OCI-LY1 (cell line): ENCODE measurements around the gene RASA3.
"Not testable (repeated sequence)": the region's sequence is repeated elsewhere in the genome, so short reads cannot be mapped to it uniquely, and the experiment has no call there.

Experiments
- H2AFZ ChIP-seq: fragments of 200-600 bp; sonication (generic), shearing (Covaris generic); 2 replicates; pipeline ENCODE4 v1.6.0; 2014; ENCODE audit warnings: antibody characterized with exemption, mild to moderate bottlenecking, low read length
- H3F3A ChIP-seq: fragments of 200-600 bp; sonication (generic), shearing (Covaris generic); 2 replicates; pipeline ENCODE4 v1.6.0; 2014; ENCODE audit warnings: mild to moderate bottlenecking, antibody characterized with exemption, low read length, moderate library complexity; ENCODE audit not compliant: insufficient read depth
- H3K27ac ChIP-seq: fragments of 200-600 bp; sonication (generic); 2 replicates; pipeline ENCODE4 v1.5.1; 2014; ENCODE audit warnings: low read length, mixed run types, mild to moderate bottlenecking, low read depth; ENCODE audit not compliant: poor library complexity, severe bottlenecking
- H3K27me3 ChIP-seq: fragments of 200-600 bp; sonication (generic); 2 replicates; pipeline ENCODE4 v1.6.0; 2014; ENCODE audit warnings: antibody characterized with exemption, mild to moderate bottlenecking, low read length, moderate library complexity; ENCODE audit not compliant: insufficient read depth
- H3K36me3 ChIP-seq: fragments of 200-600 bp; sonication (generic); 2 replicates; pipeline ENCODE4 v1.6.1; 2014; ENCODE audit warnings: mild to moderate bottlenecking, antibody characterized with exemption, low read length, moderate library complexity, mixed read lengths; ENCODE audit not compliant: insufficient read depth
- H3K4me1 ChIP-seq: fragments of 200-600 bp; sonication (generic); 2 replicates; pipeline ENCODE4 v1.5.1; 2014; ENCODE audit warnings: mild to moderate bottlenecking, low read length, moderate library complexity; ENCODE audit not compliant: insufficient read depth, severe bottlenecking
- H3K4me2 ChIP-seq: fragments of 200-600 bp; sonication (generic), shearing (Covaris generic); 2 replicates; pipeline ENCODE4 v1.6.1; 2014; ENCODE audit warnings: low read length
- H3K4me3 ChIP-seq: fragments of 200-600 bp; sonication (generic); 2 replicates; pipeline ENCODE4 v1.5.1; 2014; ENCODE audit warnings: low read length, low read depth, mild to moderate bottlenecking, mixed read lengths; ENCODE audit not compliant: poor library complexity, severe bottlenecking
- H3K79me2 ChIP-seq: fragments of 200-600 bp; shearing (Covaris generic); 2 replicates; pipeline ENCODE4 v1.6.1; 2016; ENCODE audit warnings: mixed run types, low read length, mixed read lengths; ENCODE audit not compliant: insufficient read depth
- H3K9ac ChIP-seq: fragments of 200-600 bp; sonication (generic), shearing (Covaris generic); 2 replicates; pipeline ENCODE4 v1.6.1; 2014; ENCODE audit warnings: mild to moderate bottlenecking, low read length, mixed read lengths
- H3K9me2 ChIP-seq: fragments of 200-600 bp; sonication (generic), shearing (Covaris generic); 2 replicates; pipeline ENCODE4 v1.6.1; 2014; ENCODE audit warnings: low read depth, mild to moderate bottlenecking, low read length, mixed read lengths
- H3K9me3 ChIP-seq: fragments of 200-600 bp; shearing (Covaris generic); 2 replicates; pipeline ENCODE4 v1.6.1; 2014; ENCODE audit warnings: low read length, mixed read lengths
- H4K20me1 ChIP-seq: fragments of 200-600 bp; sonication (generic), shearing (Covaris generic); 2 replicates; pipeline ENCODE4 v1.6.0; 2016; ENCODE audit warnings: mild to moderate bottlenecking, low read length; ENCODE audit not compliant: insufficient read depth
- CTCF ChIP-seq: fragments of 200-600 bp; sonication (generic), shearing (Covaris generic); IDR thresholded peaks from 2 replicates; pipeline ENCODE4 v1.5.1; 2017; ENCODE audit warnings: mild to moderate bottlenecking, antibody characterized with exemption, low read length, moderate library complexity, mixed read lengths
- EZH2 ChIP-seq: fragments of 200-600 bp; sonication (generic), shearing (Covaris generic); IDR thresholded peaks from 2 replicates; pipeline ENCODE4 v1.8.0; 2017; ENCODE audit warnings: borderline replicate concordance, mixed run types, mild to moderate bottlenecking, antibody characterized with exemption, low read length, moderate library complexity, mixed read lengths

RASA3 gene

GRCh38 chr13:114118086-114118485, 14.3 kb downstream of the RASA3 start:
- H3K9me2 ChIP-seq, result no peaks in the 10 kb centered on the region
- H3K79me2 ChIP-seq, result no peaks in the 10 kb centered on the region
- no peak overlapping the region for H2AFZ ChIP-seq
- H3K36me3 ChIP-seq, result no peaks in the 10 kb centered on the region
- no peak overlapping the region for H3K9ac ChIP-seq
- TF ChIP-seq CTCF (no peak), EZH2 (no peak)
- H4K20me1 ChIP-seq, result no peaks in the 10 kb centered on the region
- no peaks in the 10 kb centered on the region for H3K4me1 ChIP-seq
- H3K4me2 ChIP-seq, result no peak overlapping the region
- no peaks in the 10 kb centered on the region for H3K9me3 ChIP-seq
- no peaks in the 10 kb centered on the region for H3F3A ChIP-seq
- H3K27ac ChIP-seq, result no peak overlapping the region
- H3K27me3 ChIP-seq, result no peaks in the 10 kb centered on the region
- no peak overlapping the region for H3K4me3 ChIP-seq

- not testable (repeated sequence) for H3K36me3 ChIP-seq, H3F3A ChIP-seq, H3K4me2 ChIP-seq, H4K20me1 ChIP-seq, H3K9ac ChIP-seq, H2AFZ ChIP-seq, H3K9me2 ChIP-seq, H3K27ac ChIP-seq, H3K9me3 ChIP-seq, H3K79me2 ChIP-seq, H3K4me3 ChIP-seq, H3K4me1 ChIP-seq, H3K27me3 ChIP-seq
Measured at GRCh38 chr13:114117341-114117874, 15.0 kb downstream of the RASA3 start.

GRCh38 chr13:114116734-114117133, 15.7 kb downstream of the RASA3 start:
- Histone ChIP-seq H4K20me1 (no peaks in the 10 kb centered on the region), H3K79me2 (no peaks in the 10 kb centered on the region), H3K4me3 (no peak overlapping the region), H3K9ac (no peak overlapping the region), H2AFZ (no peak overlapping the region), H3K9me3 (no peaks in the 10 kb centered on the region), H3K4me1 (peaks cover 9% of the 10 kb centered on the region), H3K9me2 (no peaks in the 10 kb centered on the region), H3K4me2 (no peak overlapping the region), H3K27ac (no peak overlapping the region), H3K27me3 (no peaks in the 10 kb centered on the region), H3F3A (no peaks in the 10 kb centered on the region), H3K36me3 (no peaks in the 10 kb centered on the region)
- no peak for TF ChIP-seq EZH2
- TF ChIP-seq CTCF, result no peak

GRCh38 chr13:114115796-114116195, 16.6 kb downstream of the RASA3 start:
- H3K9ac ChIP-seq, result no peak overlapping the region
- no peaks in the 10 kb centered on the region for H3K9me3 ChIP-seq
- H3K27me3 ChIP-seq, result no peaks in the 10 kb centered on the region
- no peaks in the 10 kb centered on the region for H3K9me2 ChIP-seq
- H3K79me2 ChIP-seq, result no peaks in the 10 kb centered on the region
- no peak overlapping the region for H3K4me3 ChIP-seq
- no peaks in the 10 kb centered on the region for H4K20me1 ChIP-seq
- TF ChIP-seq CTCF (no peak), EZH2 (no peak)
- no peak overlapping the region for H3K4me2 ChIP-seq
- H3K27ac ChIP-seq, result no peak overlapping the region
- no peaks in the 10 kb centered on the region for H3F3A ChIP-seq
- H3K36me3 ChIP-seq, result no peaks in the 10 kb centered on the region
- H3K4me1 ChIP-seq, result peaks cover 15% of the 10 kb centered on the region
- no peak overlapping the region for H2AFZ ChIP-seq
